H1 (cell line): ENCODE measurements around the gene PPRC1. TPM values are rescaled to one million over a fixed set of nuclear protein-coding genes. Genes with fewer than 3 reads are reported as not detected.

Experiments used
- CTCF ChIA-PET: fragments of 300-600 bp; sonication (Branson Sonifier 250); formaldehyde crosslinking; loops from one replicate; lab custom pipeline; 2021; ENCODE audit not compliant: partially characterized antibody; lab: Charles Lee
- POLR2A ChIA-PET: fragments of 300-600 bp; sonication (Branson Sonifier 250); formaldehyde crosslinking; loops from one replicate; lab custom pipeline; 2021; ENCODE audit warnings: inconsistent platforms; ENCODE audit not compliant: partially characterized antibody; lab: Charles Lee
- DNase-seq, 2 experiments: peaks; one replicate each; pipeline versions ENCODE4 v3.0.0 to v3.0.0-alpha.2; 2010 to 2022; ENCODE audit warnings: low spot score in 2 of 2, low read depth in 1 of 2, mixed read lengths in 1 of 2
- FAIRE-seq: peaks from 2 replicates; lab custom pipeline; 2011; peaks lifted over from hg19 to GRCh38; lab: Jason Lieb, UNC
- H2AFZ ChIP-seq: 2 replicates; pipeline ENCODE4 v1.8.1; 2012; ENCODE audit warnings: low read length, inconsistent platforms
- H2AK5ac ChIP-seq: 2 replicates; pipeline ENCODE4 v1.6.1; 2013; ENCODE audit warnings: low read depth, low read length
- H2BK120ac ChIP-seq: replicated peaks from 2 replicates; pipeline ENCODE3; 2013; ENCODE audit warnings: low read depth, low read length, inconsistent platforms
- H2BK12ac ChIP-seq: 2 replicates; pipeline ENCODE4 v1.6.1; 2013; ENCODE audit warnings: low read depth, low read length
- H2BK15ac ChIP-seq: 2 replicates; pipeline ENCODE4 v1.6.1; 2013; ENCODE audit warnings: low read length
- H2BK20ac ChIP-seq: 2 replicates; pipeline ENCODE4 v1.6.1; 2013; ENCODE audit warnings: low read length
- H2BK5ac ChIP-seq: 2 replicates; pipeline ENCODE4 v1.6.1; 2013; ENCODE audit warnings: low read depth, low read length
- H3K14ac ChIP-seq: 2 replicates; pipeline ENCODE4 v1.6.1; 2013; ENCODE audit warnings: inconsistent platforms; ENCODE audit not compliant: insufficient read length
- H3K18ac ChIP-seq: 2 replicates; pipeline ENCODE4 v1.6.1; 2013; ENCODE audit warnings: low read length; ENCODE audit errors: extremely low read depth
- H3K23ac ChIP-seq: 2 replicates; pipeline ENCODE4 v1.6.1; 2013; ENCODE audit warnings: inconsistent platforms; ENCODE audit not compliant: insufficient read length
- H3K23me2 ChIP-seq: 2 replicates; pipeline ENCODE4 v1.6.1; 2013; ENCODE audit warnings: low read depth, low read length
- H3K27ac ChIP-seq: 2 replicates; pipeline ENCODE4 v1.6.1; 2011; ENCODE audit warnings: low read depth, low read length, inconsistent platforms
- H3K27me3 ChIP-seq, 4 experiments: replicated peaks in 1 of 4; 1 replicate in 1 of 4; 2 replicates in 3 of 4; pipeline versions ENCODE4 v1.6.1 to v1.8.1; 2011 to 2013; ENCODE audit warnings: low read length in 3 of 4, mild to moderate bottlenecking in 3 of 4, inconsistent platforms in 2 of 4, mixed read lengths in 2 of 4, moderate library complexity in 1 of 4; ENCODE audit not compliant: control insufficient read depth in 3 of 4, insufficient read depth in 3 of 4; ENCODE audit errors: extremely low read depth in 1 of 4
- H3K36me3 ChIP-seq, 4 experiments: 2 replicates each; pipeline versions ENCODE4 v1.6.1 to v1.8.1; 2011 to 2013; ENCODE audit warnings: mild to moderate bottlenecking in 4 of 4, low read length in 3 of 4, moderate library complexity in 2 of 4, control low read depth in 1 of 4, inconsistent platforms in 1 of 4; ENCODE audit not compliant: insufficient read depth in 4 of 4, control insufficient read depth in 2 of 4
- H3K4ac ChIP-seq: replicated peaks from 2 replicates; pipeline ENCODE3; 2013; ENCODE audit warnings: low read length, low read depth, mixed read lengths, inconsistent platforms; ENCODE audit not compliant: insufficient read length
- H3K4me1 ChIP-seq, 4 experiments: replicated peaks in 1 of 4; 1 replicate in 1 of 4; 2 replicates in 3 of 4; pipeline versions ENCODE4 v1.6.1 to v1.8.1; 2011 to 2013; ENCODE audit warnings: low read length in 3 of 4, inconsistent platforms in 2 of 4, mixed read lengths in 1 of 4; ENCODE audit not compliant: insufficient read depth in 4 of 4, control insufficient read depth in 3 of 4
- H3K4me2 ChIP-seq, 2 experiments: 2 replicates each; pipeline versions ENCODE4 v1.6.1 to v1.8.1; 2011 to 2013; ENCODE audit warnings: low read depth in 2 of 2, low read length in 2 of 2, control low read depth in 1 of 2, inconsistent platforms in 1 of 2, mild to moderate bottlenecking in 1 of 2; ENCODE audit not compliant: insufficient read depth in 1 of 2
- H3K4me3 ChIP-seq, 4 experiments: fragments of 200-600, 300-600 bp in 1 of 4; sonication (generic), shearing (Covaris generic), sonication (Bioruptor Twin) in 1 of 4; 2 replicates each; pipeline versions ENCODE4 v1.5.1 to v1.8.1; 2011 to 2016; ENCODE audit warnings: low read length in 4 of 4, low read depth in 3 of 4, control low read depth in 2 of 4, inconsistent platforms in 2 of 4, mild to moderate bottlenecking in 2 of 4, mixed read lengths in 1 of 4, moderate library complexity in 1 of 4; ENCODE audit not compliant: insufficient read depth in 2 of 4; ENCODE audit errors: extremely low read depth in 1 of 4
- H3K56ac ChIP-seq: replicated peaks from 2 replicates; pipeline ENCODE3; 2013; ENCODE audit warnings: low read depth, mild to moderate bottlenecking, mixed read lengths, low read length, inconsistent platforms; ENCODE audit not compliant: insufficient read length
- H3K79me1 ChIP-seq: 2 replicates; pipeline ENCODE4 v1.6.1; 2013; ENCODE audit warnings: low read depth, low read length, control low read depth
- H3K79me2 ChIP-seq, 2 experiments: 2 replicates each; pipeline versions ENCODE4 v1.6.1 to v1.8.1; 2012 to 2013; ENCODE audit warnings: low read length in 2 of 2, mild to moderate bottlenecking in 2 of 2, inconsistent platforms in 1 of 2; ENCODE audit not compliant: insufficient read depth in 2 of 2, control insufficient read depth in 1 of 2
- H3K9ac ChIP-seq, 4 experiments: replicated peaks in 1 of 4; 1 replicate in 1 of 4; 2 replicates in 3 of 4; pipeline versions ENCODE4 v1.6.1 to v1.8.1; 2011 to 2013; ENCODE audit warnings: low read depth in 3 of 4, low read length in 3 of 4, control low read depth in 2 of 4, mild to moderate bottlenecking in 2 of 4, moderate library complexity in 2 of 4, inconsistent platforms in 1 of 4; ENCODE audit errors: extremely low read depth in 1 of 4
- H3K9me3 ChIP-seq, 2 experiments: 2 replicates each; pipeline versions ENCODE4 v1.6.1 to v1.8.1; 2012 to 2013; ENCODE audit warnings: mild to moderate bottlenecking in 2 of 2, moderate library complexity in 2 of 2, control low read depth in 1 of 2, inconsistent platforms in 1 of 2, low read depth in 1 of 2, low read length in 1 of 2, mixed read lengths in 1 of 2; ENCODE audit not compliant: insufficient read depth in 2 of 2
- H4K20me1 ChIP-seq, 2 experiments: replicated peaks in 1 of 2; 2 replicates each; pipeline versions ENCODE3 to v1.8.1; 2011 to 2013; ENCODE audit warnings: inconsistent platforms in 2 of 2, low read length in 2 of 2, mild to moderate bottlenecking in 1 of 2; ENCODE audit not compliant: insufficient read depth in 2 of 2, control insufficient read depth in 1 of 2
- H4K5ac ChIP-seq: 2 replicates; pipeline ENCODE4 v1.6.1; 2013; ENCODE audit warnings: low read length, low read depth, mixed read lengths, inconsistent platforms; ENCODE audit not compliant: insufficient read length
- H4K8ac ChIP-seq: 2 replicates; pipeline ENCODE4 v1.8.0; 2013; ENCODE audit warnings: mild to moderate bottlenecking, moderate library complexity, low read length, inconsistent platforms; ENCODE audit not compliant: insufficient read depth; ENCODE audit errors: extremely low read depth
- H4K91ac ChIP-seq: replicated peaks from 2 replicates; pipeline ENCODE3; 2013; ENCODE audit warnings: low read length, mixed read lengths, inconsistent platforms; ENCODE audit not compliant: insufficient read length
- EP300 ChIP-seq, 2 experiments: IDR thresholded peaks; 1 replicate in 1 of 2; 2 replicates in 1 of 2; pipeline ENCODE4 v1.6.1; 2011 to 2012; ENCODE audit warnings: low read depth in 2 of 2, low read length in 2 of 2, mild to moderate bottlenecking in 2 of 2, borderline replicate concordance in 1 of 2, inconsistent platforms in 1 of 2, moderate library complexity in 1 of 2
- HDAC2 ChIP-seq, 2 experiments: fragments of 300-600 bp in 1 of 2; sonication (generic) in 1 of 2; IDR thresholded peaks; 2 replicates each; pipeline ENCODE4 v1.6.1; 2011 to 2012; ENCODE audit warnings: low read depth in 2 of 2, low read length in 2 of 2, mild to moderate bottlenecking in 2 of 2, moderate library complexity in 2 of 2, borderline replicate concordance in 1 of 2, inconsistent platforms in 1 of 2
- HDAC6 ChIP-seq: IDR thresholded peaks from one replicate; pipeline ENCODE4 v1.7.1; 2012; ENCODE audit warnings: low read depth, mild to moderate bottlenecking, inconsistent platforms, low read length, moderate library complexity
- NANOG ChIP-seq: IDR thresholded peaks from 2 replicates; pipeline ENCODE4 v1.6.1; 2011; ENCODE audit warnings: low read length, low read depth, mild to moderate bottlenecking, inconsistent platforms; ENCODE audit not compliant: insufficient read depth, poor library complexity, severe bottlenecking
- POLR2A ChIP-seq, 2 experiments: IDR thresholded peaks; 1 replicate in 1 of 2; 2 replicates in 1 of 2; pipeline ENCODE4 v1.6.1; 2011; ENCODE audit warnings: low read depth in 2 of 2, low read length in 2 of 2, mild to moderate bottlenecking in 2 of 2; ENCODE audit errors: control extremely low read depth in 1 of 2
- POU5F1 ChIP-seq: IDR thresholded peaks from 2 replicates; pipeline ENCODE4 v1.6.1; 2011; ENCODE audit warnings: low read depth, mild to moderate bottlenecking, low read length, moderate library complexity
- RBBP5 ChIP-seq: IDR thresholded peaks from 2 replicates; pipeline ENCODE4 v1.7.1; 2012; ENCODE audit warnings: low read depth, mild to moderate bottlenecking, inconsistent platforms, low read length, moderate library complexity, borderline replicate concordance
- SIRT6 ChIP-seq: IDR thresholded peaks from one replicate; pipeline ENCODE4 v1.7.1; 2012; ENCODE audit warnings: low read length, inconsistent platforms
- SUZ12 ChIP-seq: fragments of 200-600 bp; sonication (generic); IDR thresholded peaks from 2 replicates; pipeline ENCODE4 v1.6.1; 2012; ENCODE audit warnings: mild to moderate bottlenecking, inconsistent platforms, low read length, moderate library complexity, mixed read lengths
- TBP ChIP-seq: IDR thresholded peaks from 2 replicates; pipeline ENCODE4 v1.6.1; 2011; ENCODE audit warnings: low read depth, low read length, improper control_type of control experiment
- TEAD4 ChIP-seq: IDR thresholded peaks from 2 replicates; pipeline ENCODE4 v1.6.1; 2012; ENCODE audit warnings: low read depth, low read length, inconsistent platforms, mixed read lengths
- WGBS, 2 experiments: shearing (Covaris generic) in 1 of 2; methylation state at CpG; one replicate each; pipeline versions ENCODE4 v1.1.6 to v1.1.7; 2013 to 2015; ENCODE audit warnings: low lambda C conversion rate in 2 of 2, mixed read lengths in 2 of 2, inconsistent platforms in 1 of 2, low coverage in 1 of 2, missing lambda C conversion rate in 1 of 2; ENCODE audit not compliant: insufficient replicate concordance in 2 of 2, insufficient coverage in 1 of 2, insufficient read length in 1 of 2; ENCODE audit errors: extremely low coverage in 1 of 2, missing lambda C conversion rate in 1 of 2; 5-methylcytosine and 5-hydroxymethylcytosine counted together
- polyA plus RNA-seq, 7 experiments: library from polyadenylated mRNA; depleted of rRNA in 3 of 7; stranded (reverse) in 5 of 7; unstranded in 2 of 7; fragments of >200 nt in 5 of 7; fragments of 200-250 nt in 2 of 7; gene quantifications; 1 replicate in 5 of 7; 2 replicates in 1 of 7; 4 replicates in 1 of 7; pipeline versions ENCODE4 v1.2.1 to v1.2.3, GENCODE V29; 2011 to 2013; ENCODE audit warnings: missing spikeins in 2 of 7, mixed read lengths in 2 of 7
- total RNA-seq: library from RNA; stranded (reverse); fragmentation: NEBNext Ultra II Directional; extraction: Animal tissue kit (Norgen Biotek cat#: 25700); gene quantifications from 2 replicates; pipeline ENCODE4 v1.2.1, GENCODE V29; 2021

Gene PPRC1
- total and polyA plus RNA-seq, 2 of the 8 experiments (the other 6 are each of a cell fraction or from before 2014, with no cell fraction given): 46.5 to 88.4 TPM

- Histone ChIP-seq H3K23me2 (peaks cover 10% of the 10 kb centered on the region; the same call in 1 of the 2 replicates), H3K9me3 (no peaks in the 10 kb centered on the region), H3K18ac (peak overlapping the region; percentile 98), H3K4me3 (peak overlapping the region; percentile 75 to 95 (median 86)), H3K27ac (peak overlapping the region; percentile 92), H4K5ac (peak overlapping the region; percentile 79), H2BK20ac (no peak overlapping the region), H2AFZ (no peak overlapping the region), H3K79me2 (peaks cover 39 to 57% of the 10 kb centered on the region in 2 experiments), H3K36me3 (peaks cover 9 to 14% (median 11%) of the 10 kb centered on the region in 4 experiments), H3K27me3 (no peaks in the 10 kb centered on the region), H3K4me1 (peaks cover 0 to 12% (median 3%) of the 10 kb centered on the region in 4 experiments; a peak in 4 of 7 replicates), H3K56ac (peak overlapping the region; percentile 92), H4K91ac (peak overlapping the region; percentile 76), H2BK12ac (peak overlapping the region; percentile 77), H3K23ac (no peak overlapping the region), H3K14ac (peak overlapping the region; percentile 33), H3K4ac (peak overlapping the region; percentile 85), H2BK15ac (no peak overlapping the region), H4K20me1 (peaks cover 24 to 29% of the 10 kb centered on the region in 2 experiments), H3K4me2 (peak overlapping the region; percentile 90 to 94), H2BK5ac (peak overlapping the region; percentile 92), H4K8ac (peak overlapping the region; percentile 99), H2BK120ac (peak overlapping the region; percentile 31), H3K79me1 (peaks cover 11% of the 10 kb centered on the region), H2AK5ac (peak overlapping the region; percentile 88; the same call in 1 of the 2 replicates), H3K9ac (peak overlapping the region; percentile 97 to 98 (median 98))
- WGBS, 2 experiments: 2% methylated on average over 32 of the region's 48 CpGs; no CpG with 5 or more reads in 1 of the 2 experiments
- ChIA-PET CTCF (no interaction called here), POLR2A (interaction anchor here (1.4 to 20.0 kb wide), 4 partner anchors 11 to 66 kb away, joined by 3 to 408 read pairs (median 12); partner anchors contain the start of gene NOLC1)
- no peak for FAIRE-seq
- peak in 1 of 2 experiments; percentile 74 for DNase-seq
- TF ChIP-seq HDAC6 (no peak), SUZ12 (no peak), POLR2A (IDR thresholded peaks at IDR 0.05; ENCODE audit: control extremely low read depth in 1 of 2, low read depth in 2 of 2, low read length in 2 of 2) (peak; percentile 12 to 42), TBP (no peak), EP300 (IDR thresholded peaks at IDR 0.05; ENCODE audit: borderline replicate concordance in 1 of 2, low read depth in 2 of 2, low read length in 2 of 2) (no peak), RBBP5 (no peak), HDAC2 (IDR thresholded peaks at IDR 0.05; ENCODE audit: borderline replicate concordance in 1 of 2, low read depth in 2 of 2, low read length in 2 of 2) (0 out of 4 replicates have a peak, but pooled peaks have one; percentile 32 to 44), TEAD4 (no peak), POU5F1 (no peak), NANOG (no peak), SIRT6 (no peak)
These were observed 744 bp downstream of the PPRC1 start for GRCh38 chr10:102133373-102134195.
